Activated T-cell treated with anti-CD3 and anti-CD28 coated beads, Interleukin-2, amount 50 U/mL, for 4 hours (primary cell): ENCODE results near the gene TMEM132D. TPM values are rescaled to one million over a fixed set of nuclear protein-coding genes. Genes with fewer than 3 reads are reported as not detected.

ENCODE experiments used
- ATAC-seq, 2 donors: fragments of 200-7000 bp; cut with Tn5 transposase; one replicate each; pipeline ENCODE4 v1.10.0; 2021
- DNase-seq: peaks from one replicate; pipeline ENCODE4 v3.0.0-alpha.2; 2020
- H3K27me3 Mint-ChIP-seq: one replicate; pipeline ENCODE4 v1.8.0; 2021; ENCODE audit warnings: low read depth, mixed read lengths
- H3K36me3 Mint-ChIP-seq: one replicate; pipeline ENCODE4 v1.8.0; 2022; ENCODE audit warnings: mixed read lengths; ENCODE audit not compliant: insufficient read depth
- H3K4me1 Mint-ChIP-seq: one replicate; pipeline ENCODE4 v1.8.0; 2021; ENCODE audit warnings: low read depth, mixed read lengths
- H3K4me3 Mint-ChIP-seq: one replicate; pipeline ENCODE4 v1.8.0; 2021; ENCODE audit warnings: mild to moderate bottlenecking, moderate library complexity, mixed read lengths
- H3K9me3 Mint-ChIP-seq: one replicate; pipeline ENCODE4 v1.8.0; 2021; ENCODE audit warnings: mixed read lengths
- total RNA-seq, 3 donors: library from RNA; stranded (reverse); gene quantifications; one replicate each; pipeline ENCODE4 v1.2.1, GENCODE V29; 2021

TMEM132D gene
- total RNA-seq, 3 donors from 2014 or later, result not detected

GRCh38 chr12:129613314-129613713 is 290.5 kb downstream of the TMEM132D start:
- no peak for DNase-seq

GRCh38 chr12:129610601-129611120 is 293.2 kb downstream of the TMEM132D start:
- no peaks in the 10 kb centered on the region for H3K4me1 Mint-ChIP-seq
- H3K36me3 Mint-ChIP-seq, result no peaks in the 10 kb centered on the region
- no peak overlapping the region for H3K4me3 Mint-ChIP-seq
- DNase-seq, result no peak
- no peak for ATAC-seq
- peaks cover 5% of the 10 kb centered on the region for H3K9me3 Mint-ChIP-seq
- no peaks in the 10 kb centered on the region for H3K27me3 Mint-ChIP-seq

More at GRCh38 chr12:129613314-129613713, 290.5 kb downstream of the TMEM132D start:
- Mint-ChIP-seq H3K9me3 (peaks cover 5% of the 10 kb centered on the region), H3K36me3 (no peaks in the 10 kb centered on the region), H3K27me3 (no peaks in the 10 kb centered on the region), H3K4me1 (no peaks in the 10 kb centered on the region), H3K4me3 (no peak overlapping the region)
- ATAC-seq, result no peak

DNA sequence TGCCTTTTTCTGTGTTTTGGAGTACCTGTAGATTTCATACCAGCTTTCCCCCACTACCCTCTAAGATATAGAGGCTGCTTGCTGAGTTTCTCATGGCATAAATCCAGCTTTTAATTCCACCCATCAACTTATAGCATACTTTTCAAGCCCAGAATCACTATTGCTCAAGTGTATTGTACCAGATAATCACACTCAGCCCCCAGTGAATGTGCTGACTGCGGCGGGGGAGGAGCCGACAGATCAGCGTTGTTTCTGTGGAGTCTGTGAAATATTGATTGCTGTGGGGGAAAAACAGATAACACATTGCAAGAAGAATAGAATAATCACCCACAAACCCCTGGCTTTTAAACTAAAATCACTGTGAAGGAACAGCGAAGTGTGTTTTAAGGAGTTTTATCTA is 296.1 kb downstream of the TMEM132D start:
- DNase-seq, result no peak
- no peak overlapping the region for H3K4me3 Mint-ChIP-seq
- no peak for ATAC-seq
- no peaks in the 10 kb centered on the region for H3K27me3 Mint-ChIP-seq
- H3K4me1 Mint-ChIP-seq, result no peaks in the 10 kb centered on the region
- peaks cover 2% of the 10 kb centered on the region for H3K9me3 Mint-ChIP-seq
- no peaks in the 10 kb centered on the region for H3K36me3 Mint-ChIP-seq

DNA sequence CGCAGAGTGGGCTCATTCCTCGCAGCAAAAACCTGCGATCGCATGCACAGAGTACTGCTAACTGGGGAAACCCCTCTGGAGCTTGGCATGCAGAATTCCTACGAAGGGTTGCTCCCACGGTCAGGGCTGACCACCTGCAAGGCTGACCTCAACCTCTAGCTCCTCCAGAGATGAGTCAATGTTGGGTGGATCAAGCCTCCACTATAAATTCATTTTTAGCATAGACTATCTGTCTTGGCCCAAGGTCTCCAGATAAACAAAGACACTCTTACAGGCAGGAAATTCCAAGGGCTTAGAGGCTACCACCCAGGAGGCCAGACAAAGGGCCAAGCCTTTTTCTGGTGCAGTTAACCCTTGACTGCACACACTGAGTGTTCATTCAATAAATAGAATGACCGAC is 296.5 kb downstream of the TMEM132D start:
- Mint-ChIP-seq H3K36me3 (no peaks in the 10 kb centered on the region), H3K4me1 (no peaks in the 10 kb centered on the region), H3K9me3 (no peaks in the 10 kb centered on the region), H3K27me3 (no peaks in the 10 kb centered on the region), H3K4me3 (no peak overlapping the region)
- ATAC-seq (no peak), DNase-seq (no peak)

DNA sequence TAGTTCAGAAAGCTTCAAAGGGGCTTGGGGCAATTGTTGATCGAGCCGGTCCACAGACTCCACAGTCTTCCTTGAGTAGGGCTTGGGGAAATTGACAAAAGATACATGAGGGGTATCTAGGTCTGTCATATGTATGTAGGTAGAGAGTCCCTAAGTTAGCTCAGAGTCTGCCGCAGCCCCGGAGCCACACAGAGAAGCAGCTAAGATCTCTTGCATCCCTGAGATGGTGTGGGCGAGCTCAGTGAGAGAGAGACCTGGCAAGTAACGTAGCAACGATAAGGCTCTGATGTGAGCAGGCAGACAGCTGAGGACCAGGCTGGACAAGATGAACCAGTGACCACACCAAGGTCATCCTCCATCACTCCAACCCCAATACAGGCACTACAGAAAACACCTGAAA is 297.6 kb downstream of the TMEM132D start:
- Mint-ChIP-seq H3K9me3 (no peaks in the 10 kb centered on the region), H3K27me3 (no peaks in the 10 kb centered on the region), H3K4me1 (no peaks in the 10 kb centered on the region), H3K36me3 (no peaks in the 10 kb centered on the region), H3K4me3 (no peak overlapping the region)
- ATAC-seq (no peak), DNase-seq (no peak)

DNA sequence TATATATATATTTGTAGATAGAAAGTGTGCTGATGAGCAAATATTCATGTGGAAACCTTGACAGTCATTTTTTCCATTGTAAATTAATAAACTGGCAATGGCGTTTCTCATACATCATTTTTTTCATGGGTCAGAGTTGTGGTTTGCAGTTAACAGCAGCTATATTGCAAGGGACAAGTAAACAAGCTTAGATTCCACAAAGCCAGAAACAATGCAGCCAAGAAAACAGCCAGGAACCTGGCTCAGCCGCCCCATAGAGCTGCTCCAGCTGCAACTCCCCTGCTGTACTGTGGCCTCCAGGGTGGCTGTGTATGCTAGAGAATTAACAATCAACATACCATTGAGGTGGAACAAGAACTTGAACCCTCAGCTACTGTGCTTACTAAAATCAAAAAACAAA is 298.2 kb downstream of the TMEM132D start:
- no peak for DNase-seq
- H3K27me3 Mint-ChIP-seq, result no peaks in the 10 kb centered on the region
- H3K9me3 Mint-ChIP-seq, result no peaks in the 10 kb centered on the region
- no peaks in the 10 kb centered on the region for H3K36me3 Mint-ChIP-seq
- H3K4me1 Mint-ChIP-seq, result no peaks in the 10 kb centered on the region
- ATAC-seq, result no peak
- no peak overlapping the region for H3K4me3 Mint-ChIP-seq

GRCh38 chr12:129604506-129604905 is 299.3 kb downstream of the TMEM132D start:
- DNase-seq (no peak), ATAC-seq (no peak)
- Mint-ChIP-seq H3K36me3 (no peaks in the 10 kb centered on the region), H3K4me3 (no peak overlapping the region), H3K4me1 (no peaks in the 10 kb centered on the region), H3K27me3 (no peaks in the 10 kb centered on the region), H3K9me3 (no peaks in the 10 kb centered on the region)

GRCh38 chr12:129599406-129599805 is 304.4 kb downstream of the TMEM132D start:
- Mint-ChIP-seq H3K4me1 (no peaks in the 10 kb centered on the region), H3K9me3 (no peaks in the 10 kb centered on the region), H3K36me3 (no peaks in the 10 kb centered on the region), H3K27me3 (no peaks in the 10 kb centered on the region), H3K4me3 (no peak overlapping the region)
- no peak for ATAC-seq
- DNase-seq, result no peak

- no peaks in the 10 kb centered on the region for H3K36me3 Mint-ChIP-seq
- peaks cover 17% of the 10 kb centered on the region for H3K9me3 Mint-ChIP-seq
- no peaks in the 10 kb centered on the region for H3K4me1 Mint-ChIP-seq
- no peaks in the 10 kb centered on the region for H3K27me3 Mint-ChIP-seq
- H3K4me3 Mint-ChIP-seq, result no peak overlapping the region
- no peak for DNase-seq
- no peak for ATAC-seq
These were observed 309.7 kb downstream of the TMEM132D start for GRCh38 chr12:129594098-129594497.

DNA sequence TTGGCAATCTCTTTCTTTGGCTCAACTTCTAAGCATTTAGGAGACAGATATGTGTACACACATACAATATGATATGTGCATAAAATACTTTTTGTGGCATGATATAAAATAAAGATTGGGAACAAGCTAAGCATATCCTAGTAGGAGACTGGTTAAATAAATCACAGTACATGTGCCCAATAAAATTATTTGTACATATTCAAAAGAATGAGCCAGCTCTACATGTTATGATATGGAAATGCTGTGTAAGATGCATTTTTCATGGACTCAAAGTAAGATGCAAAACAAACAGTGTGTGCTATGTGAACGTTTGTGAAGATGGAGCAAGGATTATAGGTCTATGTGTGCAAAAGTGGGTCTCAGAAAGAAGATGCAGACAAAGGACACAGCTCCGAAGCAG is 311.4 kb downstream of the TMEM132D start:
- Mint-ChIP-seq H3K4me1 (no peaks in the 10 kb centered on the region), H3K4me3 (no peak overlapping the region), H3K9me3 (peaks cover 24% of the 10 kb centered on the region), H3K27me3 (no peaks in the 10 kb centered on the region), H3K36me3 (no peaks in the 10 kb centered on the region)
- DNase-seq (no peak), ATAC-seq (no peak)

DNA sequence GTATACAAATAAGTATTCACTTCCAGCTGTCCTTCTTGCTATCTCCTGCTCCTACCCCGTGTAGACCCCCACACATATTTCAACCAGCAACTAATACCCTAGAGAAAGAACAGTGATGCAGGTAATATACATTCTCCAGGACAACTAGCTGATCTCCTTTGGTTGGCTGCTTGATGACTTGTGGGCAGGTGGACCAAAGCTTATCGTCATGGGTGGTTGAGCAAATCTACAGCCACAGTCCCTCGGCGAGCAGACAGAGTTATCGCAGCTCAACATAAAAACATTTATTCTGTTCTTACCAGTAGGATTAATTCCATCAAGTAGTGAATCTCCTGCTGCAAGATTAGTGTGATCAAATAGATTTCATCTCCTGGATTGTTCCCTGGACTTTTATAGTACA is 314.3 kb downstream of the TMEM132D start:
- no peaks in the 10 kb centered on the region for H3K4me1 Mint-ChIP-seq
- H3K4me3 Mint-ChIP-seq, result no peak overlapping the region
- no peaks in the 10 kb centered on the region for H3K36me3 Mint-ChIP-seq
- ATAC-seq (no peak), DNase-seq (no peak)
- peaks cover 34% of the 10 kb centered on the region for H3K9me3 Mint-ChIP-seq
- H3K27me3 Mint-ChIP-seq, result no peaks in the 10 kb centered on the region

- no peak for DNase-seq
- Mint-ChIP-seq H3K36me3 (no peaks in the 10 kb centered on the region), H3K4me1 (no peaks in the 10 kb centered on the region), H3K9me3 (peaks cover 38% of the 10 kb centered on the region), H3K27me3 (no peaks in the 10 kb centered on the region), H3K4me3 (no peak overlapping the region)
- ATAC-seq, result no peak
These were observed 315.7 kb downstream of the TMEM132D start for GRCh38 chr12:129588142-129588541.

GRCh38 chr12:129585296-129585695 is 318.5 kb downstream of the TMEM132D start:
- Mint-ChIP-seq H3K36me3 (no peaks in the 10 kb centered on the region), H3K4me1 (no peaks in the 10 kb centered on the region), H3K4me3 (no peak overlapping the region), H3K27me3 (no peaks in the 10 kb centered on the region), H3K9me3 (peaks cover 32% of the 10 kb centered on the region)
- DNase-seq (no peak), ATAC-seq (no peak)

- no peaks in the 10 kb centered on the region for H3K4me1 Mint-ChIP-seq
- no peaks in the 10 kb centered on the region for H3K36me3 Mint-ChIP-seq
- H3K4me3 Mint-ChIP-seq, result no peak overlapping the region
- DNase-seq, result no peak
- H3K27me3 Mint-ChIP-seq, result no peaks in the 10 kb centered on the region
- H3K9me3 Mint-ChIP-seq, result peaks cover 9% of the 10 kb centered on the region
- no peak for ATAC-seq
These were observed 323.9 kb downstream of the TMEM132D start for GRCh38 chr12:129579879-129580278.

DNA sequence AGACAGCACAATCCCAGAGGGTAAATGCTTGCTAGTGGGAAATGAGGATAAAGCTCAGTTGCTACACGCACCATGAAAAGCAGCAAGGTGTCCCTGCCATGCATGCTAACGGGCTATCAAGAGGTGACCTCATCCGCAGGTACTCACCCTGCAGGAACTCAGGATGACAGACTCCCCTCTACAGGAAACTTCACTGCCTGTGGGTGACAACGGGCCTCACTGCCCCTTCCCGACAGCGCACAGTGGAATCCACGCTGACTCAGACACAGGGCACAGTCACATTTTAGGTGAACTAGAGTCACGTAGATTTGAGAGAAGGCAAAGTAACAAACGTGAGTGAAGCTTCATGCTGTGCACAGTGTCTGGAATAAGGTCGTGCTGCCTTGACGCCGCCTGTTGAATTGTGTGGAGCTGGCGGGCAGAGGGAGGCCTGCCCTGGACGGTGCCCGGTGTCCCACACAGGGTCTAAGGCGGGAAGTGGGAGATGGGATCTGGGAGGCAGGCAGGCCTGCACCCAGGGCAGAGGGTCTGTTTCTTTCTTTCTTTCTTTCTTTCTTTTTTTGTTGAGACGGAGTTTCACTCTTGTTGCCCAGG is 331.8 kb downstream of the TMEM132D start:
- Mint-ChIP-seq H3K27me3 (no peaks in the 10 kb centered on the region), H3K36me3 (no peaks in the 10 kb centered on the region), H3K9me3 (no peaks in the 10 kb centered on the region), H3K4me3 (no peak overlapping the region), H3K4me1 (no peaks in the 10 kb centered on the region)
- ATAC-seq (no peak), DNase-seq (no peak)
